ENCODE data around the gene IL2RA. TPM values are rescaled to one million over a fixed set of nuclear protein-coding genes. Genes with fewer than 3 reads are reported as not detected.
A peak's percentile ranks its signal among the peaks of the same experiment; 100 is the strongest.
"Not testable (repeated sequence)": the region's sequence is repeated elsewhere in the genome, so short reads cannot be mapped to it uniquely, and the experiment has no call there.

The IL2RA gene
- total RNA-seq, 1 donor from 2014 or later: 1.4 TPM

DNA sequence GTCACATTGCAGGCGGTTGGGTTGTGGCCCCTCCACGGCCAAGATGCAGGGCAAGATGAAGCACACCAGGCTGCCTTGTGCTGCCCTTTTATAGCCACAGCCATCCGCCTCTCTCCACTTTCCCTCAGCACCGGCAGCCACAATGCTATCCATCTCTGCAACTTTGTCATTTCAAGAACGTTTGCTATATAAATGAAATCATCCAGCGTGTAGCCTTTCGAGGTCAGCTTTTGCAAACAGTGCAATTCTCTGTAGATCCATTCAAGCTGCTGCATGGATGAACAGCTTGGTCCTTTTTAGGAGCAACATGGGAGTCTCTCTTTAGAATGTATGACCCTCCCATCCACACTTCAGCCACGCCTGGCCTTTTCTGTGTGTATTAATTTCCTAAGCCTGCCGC lies 78.4 kb downstream of the IL2RA start:
- no peak for DNase-seq (ENCODE audit: low spot score)

- no peak for DNase-seq (ENCODE audit: low spot score)
Measured at GRCh38 chr10:5981529-5981928, 80.6 kb downstream of the IL2RA start.

DNA sequence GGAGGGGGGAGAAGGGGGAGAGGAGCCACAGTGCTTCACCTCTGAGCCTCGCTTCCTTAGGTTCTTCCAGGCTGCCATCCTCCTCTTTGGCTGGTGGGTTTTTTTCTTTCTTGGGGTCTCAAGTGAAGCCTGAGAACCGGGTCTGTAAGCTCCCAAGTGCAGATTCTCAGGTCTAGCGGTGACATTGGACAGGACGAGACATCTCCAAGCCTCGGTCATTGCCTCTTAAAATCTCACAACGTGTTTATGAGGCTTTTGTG lies 84.0 kb downstream of the IL2RA start:
- no peak for DNase-seq (ENCODE audit: low spot score)

- peak; percentile 77 for DNase-seq (ENCODE audit: low spot score)
Measured at GRCh38 chr10:5977471-5978229, 84.5 kb downstream of the IL2RA start, which contains the start of gene IL15RA. Gene IL15RA (minus strand): TSS chr10:5977543. CDS start chr10:5977492, 51 bp downstream.

GRCh38 chr10:5976512-5977470 lies 85.4 kb downstream of the IL2RA start:
- DNase-seq (ENCODE audit: low spot score): no peak

DNA sequence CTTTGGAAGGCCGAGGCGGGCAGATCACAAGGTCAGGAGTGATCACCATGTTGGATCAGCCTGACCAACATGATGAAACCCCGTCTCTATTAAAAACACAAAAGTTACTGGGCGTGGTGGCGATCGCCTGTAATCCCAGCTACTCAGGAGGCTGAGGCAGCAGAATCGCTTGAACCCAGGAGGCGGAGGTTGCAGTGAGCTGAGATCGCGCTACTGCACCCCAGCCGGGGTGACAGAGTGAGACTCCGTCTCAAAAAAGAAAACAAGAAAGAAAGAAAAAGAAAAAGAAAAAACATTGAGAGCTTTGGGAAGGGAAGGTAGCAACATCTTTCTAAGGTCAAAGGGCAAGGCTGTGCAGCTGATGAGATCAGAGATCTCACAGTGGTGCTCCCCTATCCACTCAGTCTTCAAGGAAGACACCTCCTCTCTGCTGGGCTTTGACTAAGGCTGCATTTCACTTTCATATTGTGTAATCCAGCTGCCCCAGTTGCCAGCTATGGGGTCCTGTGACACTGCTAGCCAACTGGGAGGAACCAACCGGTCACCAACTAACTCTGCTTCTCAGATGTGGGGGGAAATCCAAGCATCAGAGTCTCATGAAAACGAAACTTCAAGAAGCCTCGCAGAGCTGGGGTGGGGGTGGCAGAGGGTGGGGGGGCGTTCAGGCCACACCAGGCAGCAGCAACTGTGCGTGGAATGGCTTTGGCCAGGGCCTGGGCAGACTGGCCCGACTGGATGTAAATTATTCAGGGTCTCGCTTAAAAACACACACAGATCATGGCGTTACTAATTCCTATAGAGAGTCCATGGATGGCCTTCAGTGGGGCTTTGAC lies 86.3 kb downstream of the IL2RA start:
- peak; percentile 38 for DNase-seq (ENCODE audit: low spot score)

DNA sequence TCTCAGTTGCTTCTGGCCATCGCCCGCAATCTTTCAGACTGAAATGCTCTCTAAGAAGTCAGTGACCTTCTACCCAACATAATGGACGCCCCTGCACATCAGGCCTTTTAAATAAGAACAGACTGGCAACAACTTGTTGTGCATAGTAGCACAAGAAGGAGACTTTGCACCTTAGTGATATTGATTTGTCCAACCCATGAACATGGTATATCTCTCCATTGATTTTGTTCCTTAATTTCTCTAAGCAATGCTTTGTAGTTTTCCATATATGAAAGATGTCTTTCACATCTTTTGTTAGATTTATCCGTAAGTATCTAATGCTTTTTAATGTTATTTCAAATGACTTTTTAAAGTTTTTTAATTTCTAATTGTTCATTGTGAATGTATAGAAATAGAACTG lies 89.1 kb downstream of the IL2RA start:
- no peak for DNase-seq (ENCODE audit: low spot score)

DNA sequence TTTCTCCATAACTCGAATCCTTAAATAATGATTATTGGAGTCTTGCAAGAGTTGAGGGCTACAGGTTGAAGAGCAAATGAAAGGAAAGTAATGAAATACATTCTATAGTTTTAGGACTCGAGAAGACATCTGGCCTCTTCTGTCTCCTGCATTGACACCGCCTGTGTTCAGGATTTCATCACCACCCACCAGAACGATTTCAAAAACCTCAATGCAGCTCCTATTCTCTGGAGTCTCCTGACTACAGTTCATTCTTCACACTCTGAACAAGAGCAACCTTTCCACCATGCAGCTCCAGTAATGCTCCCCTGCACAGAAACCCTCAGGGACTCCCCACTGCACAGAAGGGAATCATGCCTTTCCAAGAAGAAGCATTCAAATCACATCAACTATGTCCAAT lies 90.3 kb downstream of the IL2RA start:
- DNase-seq (ENCODE audit: low spot score): no peak

- peak; percentile 80 for DNase-seq (ENCODE audit: low spot score)
Measured at GRCh38 chr10:5971315-5971832, 90.8 kb downstream of the IL2RA start.

DNA sequence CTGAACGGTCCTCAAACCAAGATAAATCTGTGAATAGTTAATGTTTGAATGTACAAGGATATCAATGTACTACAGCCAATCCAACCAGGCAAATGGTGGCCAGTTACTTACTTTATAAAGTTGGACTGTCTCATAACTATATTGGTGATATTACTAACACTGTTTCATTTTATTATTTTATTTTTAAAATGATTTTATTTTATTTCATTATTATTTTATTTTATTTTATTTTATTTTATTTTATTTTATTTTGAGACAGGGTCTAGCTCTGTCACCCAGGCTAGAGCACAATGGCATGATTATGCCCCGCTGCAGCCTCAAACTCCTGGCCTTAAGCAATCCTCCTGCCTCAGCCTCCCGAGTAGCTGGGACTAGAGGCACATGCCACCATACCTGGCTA lies 91.6 kb downstream of the IL2RA start:
- no peak for DNase-seq (ENCODE audit: low spot score)

DNA sequence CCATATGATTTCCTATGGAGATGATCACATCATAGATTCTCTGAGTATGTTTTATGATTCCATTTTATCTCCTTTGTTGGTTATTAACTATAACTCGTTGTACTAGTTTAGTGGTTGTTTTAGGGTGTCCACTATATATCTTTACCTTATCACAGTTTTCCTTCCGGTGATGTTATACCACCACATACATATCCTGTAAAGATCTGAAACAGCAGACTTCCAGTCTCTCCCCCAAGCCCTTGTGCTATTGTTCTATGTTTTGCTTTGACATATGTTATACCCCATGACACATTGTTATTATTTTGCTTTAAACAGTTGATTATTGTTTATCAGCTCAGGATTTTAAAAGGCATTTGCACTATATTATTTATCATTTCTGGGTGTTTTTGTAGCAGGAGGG lies 92.1 kb downstream of the IL2RA start:
- no peak for DNase-seq (ENCODE audit: low spot score)

DNA sequence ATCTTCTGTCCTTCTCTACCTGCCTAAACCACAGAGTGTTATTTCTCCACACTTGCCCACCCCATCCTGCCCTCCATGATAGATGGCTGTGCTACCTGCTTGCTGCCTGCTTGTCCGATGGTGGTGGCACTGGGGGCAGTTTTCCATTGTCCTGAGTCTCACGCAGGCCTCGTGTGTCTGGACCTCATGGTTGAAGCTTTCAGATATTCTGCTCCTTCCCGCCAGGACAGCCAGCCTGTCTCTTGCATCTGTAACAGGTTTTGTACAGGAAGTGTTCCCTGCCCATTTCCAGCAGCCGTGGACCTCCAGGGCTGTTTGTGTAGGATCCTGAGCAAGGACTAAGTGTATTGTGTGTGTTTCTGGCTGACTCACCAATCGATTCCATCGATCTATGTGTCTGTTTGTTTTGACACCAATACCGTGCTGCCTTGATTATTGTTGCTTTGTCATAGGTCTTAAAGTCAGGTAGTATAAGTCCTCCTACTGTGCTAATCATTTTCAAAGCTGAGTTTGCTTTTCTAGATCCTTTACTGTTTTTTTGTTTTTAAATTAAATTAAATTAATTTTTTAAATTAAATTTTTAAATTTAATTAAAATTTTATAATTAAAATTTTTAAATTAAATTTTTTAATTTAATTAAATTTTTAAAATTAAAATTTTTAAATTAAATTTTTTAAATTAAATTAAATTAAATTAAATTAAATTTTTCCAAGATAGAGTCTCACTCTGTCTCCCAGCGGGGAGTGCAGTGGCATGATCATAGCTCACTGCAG lies 93.3 kb downstream of the IL2RA start:
- peak; percentile 93 for DNase-seq (ENCODE audit: low spot score)

GRCh38 chr10:5968037-5968680 lies 94.0 kb downstream of the IL2RA start:
- no peak for DNase-seq (ENCODE audit: low spot score)

- peak; percentile 68 for DNase-seq (ENCODE audit: low spot score)
Measured at GRCh38 chr10:5965266-5965665, 96.9 kb downstream of the IL2RA start.

DNA sequence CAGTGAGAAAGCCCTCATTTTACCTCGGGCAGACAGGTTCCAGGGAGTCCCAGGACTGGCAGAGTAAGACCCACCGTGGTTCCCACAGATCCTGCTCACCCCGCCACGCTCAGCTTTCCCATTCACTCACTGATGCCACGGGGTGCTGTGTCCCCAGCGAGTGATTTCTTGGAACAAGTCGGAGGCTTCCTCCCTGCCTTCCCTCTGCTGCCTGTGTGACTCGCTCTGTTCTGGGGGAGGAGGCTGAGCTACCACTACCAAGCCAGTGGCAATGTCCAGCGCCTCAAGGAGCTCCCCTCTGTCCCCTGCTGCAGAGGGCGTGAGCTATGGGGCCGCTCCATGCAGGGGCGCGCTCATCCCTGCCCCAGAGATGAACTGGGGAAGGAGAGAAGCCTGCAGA lies 97.4 kb downstream of the IL2RA start:
- DNase-seq (ENCODE audit: low spot score): no peak

GRCh38 chr10:5963591-5963990 lies 98.6 kb downstream of the IL2RA start:
- DNase-seq (ENCODE audit: low spot score): no peak

- DNase-seq (ENCODE audit: low spot score): no peak
Measured at GRCh38 chr10:5963071-5963470, 99.1 kb downstream of the IL2RA start.

DNA sequence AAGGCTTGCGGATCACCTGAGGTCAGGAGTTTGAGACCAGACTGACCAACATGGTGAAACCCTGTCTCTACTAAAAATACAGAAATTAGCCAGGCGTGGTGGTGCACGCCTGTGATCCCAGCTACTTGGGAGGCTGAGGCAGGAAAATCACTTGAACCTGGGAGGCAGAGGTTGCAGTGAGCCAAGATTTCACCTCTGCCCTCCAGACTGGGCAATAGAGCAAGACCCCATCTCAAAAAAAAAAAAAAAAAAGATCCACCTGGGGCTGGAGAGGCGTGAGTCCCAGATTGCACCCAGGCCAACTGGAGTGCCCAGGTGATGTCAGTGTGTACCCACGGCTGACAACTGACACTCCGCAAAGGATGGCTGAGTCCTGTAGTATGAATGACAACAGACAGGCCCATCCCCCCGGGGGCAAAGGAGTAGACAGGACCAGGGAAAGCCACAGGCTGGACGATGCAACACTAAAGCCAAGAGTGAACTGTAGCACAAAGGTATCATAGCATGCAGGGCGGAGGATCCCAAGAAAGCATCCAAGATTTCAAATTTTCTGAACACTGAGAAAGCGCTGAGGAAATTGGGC lies 99.7 kb downstream of the IL2RA start:
- not testable (repeated sequence) for DNase-seq (ENCODE audit: low spot score)

- no peak for DNase-seq (ENCODE audit: low spot score)
Measured at GRCh38 chr10:5961405-5962100, 100.6 kb downstream of the IL2RA start.

- DNase-seq (ENCODE audit: low spot score): not testable (repeated sequence)
Measured at GRCh38 chr10:5960973-5961275, 101.2 kb downstream of the IL2RA start.

All from mucosa of gallbladder (tissue), 1 donor.